ENCODE measurements around the gene ARHGAP1.

Gene ARHGAP1

DNA sequence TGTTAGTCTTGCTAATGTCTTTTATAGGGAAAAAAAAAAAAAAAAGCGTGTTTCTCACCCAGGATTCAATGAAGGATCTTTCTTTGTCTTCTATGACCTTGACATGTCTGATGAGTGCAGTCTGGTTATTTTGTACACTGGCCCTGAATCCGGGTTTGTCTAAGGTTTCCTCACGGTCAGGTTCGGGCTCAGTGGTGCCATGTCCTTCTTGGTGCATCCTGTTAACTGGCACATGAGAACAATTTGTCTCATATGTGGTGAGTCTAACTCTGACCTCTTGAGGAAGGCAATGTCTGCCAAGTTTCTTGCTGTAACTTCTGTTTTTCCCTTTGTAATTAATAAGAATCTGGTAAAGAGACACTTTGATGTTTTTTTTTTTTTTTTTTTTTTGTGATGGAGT lies 31.1 kb upstream of the ARHGAP1 start:
- no peak for DNase-seq (ENCODE audit: low read depth in 2 of 2)
- no peak overlapping the region for H3K4me3 ChIP-seq (replicated peaks in 1 of 2; ENCODE audit: low read depth in 2 of 2, low read length in 2 of 2)
- TF ChIP-seq, protein P1, sequence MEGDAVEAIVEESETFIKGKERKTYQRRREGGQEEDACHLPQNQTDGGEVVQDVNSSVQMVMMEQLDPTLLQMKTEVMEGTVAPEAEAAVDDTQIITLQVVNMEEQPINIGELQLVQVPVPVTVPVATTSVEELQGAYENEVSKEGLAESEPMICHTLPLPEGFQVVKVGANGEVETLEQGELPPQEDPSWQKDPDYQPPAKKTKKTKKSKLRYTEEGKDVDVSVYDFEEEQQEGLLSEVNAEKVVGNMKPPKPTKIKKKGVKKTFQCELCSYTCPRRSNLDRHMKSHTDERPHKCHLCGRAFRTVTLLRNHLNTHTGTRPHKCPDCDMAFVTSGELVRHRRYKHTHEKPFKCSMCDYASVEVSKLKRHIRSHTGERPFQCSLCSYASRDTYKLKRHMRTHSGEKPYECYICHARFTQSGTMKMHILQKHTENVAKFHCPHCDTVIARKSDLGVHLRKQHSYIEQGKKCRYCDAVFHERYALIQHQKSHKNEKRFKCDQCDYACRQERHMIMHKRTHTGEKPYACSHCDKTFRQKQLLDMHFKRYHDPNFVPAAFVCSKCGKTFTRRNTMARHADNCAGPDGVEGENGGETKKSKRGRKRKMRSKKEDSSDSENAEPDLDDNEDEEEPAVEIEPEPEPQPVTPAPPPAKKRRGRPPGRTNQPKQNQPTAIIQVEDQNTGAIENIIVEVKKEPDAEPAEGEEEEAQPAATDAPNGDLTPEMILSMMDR (IDR thresholded peaks at IDR 0.05; ENCODE audit: low read depth, low read length) = no peak

DNA sequence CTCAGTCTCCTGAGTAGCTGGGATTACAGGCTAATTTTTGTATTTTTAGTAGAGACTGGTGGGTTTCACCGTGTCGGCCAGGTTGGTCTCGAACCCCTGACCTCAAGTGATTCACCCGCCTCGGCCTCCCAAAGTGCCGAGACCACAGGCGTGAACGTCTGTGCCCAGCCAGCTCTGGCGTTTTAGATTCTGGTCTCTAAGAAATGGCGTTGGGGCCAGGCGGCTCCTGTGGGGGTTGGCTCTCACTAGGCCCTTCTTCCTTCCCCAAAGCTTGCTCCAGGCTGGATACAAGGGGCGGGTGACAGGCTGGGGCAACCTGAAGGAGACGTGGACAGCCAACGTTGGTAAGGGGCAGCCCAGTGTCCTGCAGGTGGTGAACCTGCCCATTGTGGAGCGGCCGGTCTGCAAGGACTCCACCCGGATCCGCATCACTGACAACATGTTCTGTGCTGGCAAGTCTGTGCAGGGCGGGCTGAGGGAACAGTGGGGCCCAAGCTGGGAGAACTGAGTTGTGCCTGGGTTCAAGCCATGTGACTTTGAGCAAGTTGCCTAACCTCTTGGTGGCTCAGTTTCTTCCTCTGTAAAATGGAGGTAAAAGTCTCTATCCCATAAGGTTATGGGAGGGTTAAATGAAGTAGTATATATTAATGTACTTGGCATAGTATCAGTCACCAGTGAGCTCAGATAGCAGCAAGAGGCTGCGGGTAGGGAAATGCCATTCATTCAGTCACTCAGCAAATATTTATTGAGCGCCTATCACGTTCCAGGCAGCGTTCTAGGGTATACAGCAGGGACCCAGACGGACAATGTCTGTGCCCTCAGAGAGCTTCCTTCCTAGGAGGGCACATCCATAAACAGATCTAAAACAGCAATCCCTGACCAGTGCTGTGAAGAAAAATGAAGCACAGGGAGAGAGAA lies 28.9 kb upstream of the ARHGAP1 start:
- peak in 1 of 2 donors; percentile 22 for DNase-seq (ENCODE audit: low read depth in 2 of 2)
- TF ChIP-seq, protein P1 (IDR thresholded peaks at IDR 0.05; ENCODE audit: low read depth, low read length) = no peak
- H3K4me3 ChIP-seq (replicated peaks in 1 of 2; ENCODE audit: low read depth in 2 of 2, low read length in 2 of 2) = no peak overlapping the region

DNA sequence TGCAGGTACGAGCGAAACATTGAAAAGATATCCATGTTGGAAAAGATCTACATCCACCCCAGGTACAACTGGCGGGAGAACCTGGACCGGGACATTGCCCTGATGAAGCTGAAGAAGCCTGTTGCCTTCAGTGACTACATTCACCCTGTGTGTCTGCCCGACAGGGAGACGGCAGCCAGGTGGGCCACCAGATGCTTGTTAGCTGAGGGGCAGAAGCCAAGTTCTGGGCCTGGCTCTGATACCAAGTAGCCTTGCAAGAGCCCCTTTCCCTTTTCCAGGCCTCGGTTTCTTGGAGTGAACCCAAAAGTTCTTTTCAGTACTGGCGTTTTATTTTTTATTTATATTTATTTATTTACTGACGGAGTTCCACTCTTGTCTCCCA lies 28.2 kb upstream of the ARHGAP1 start:
- DNase-seq (ENCODE audit: low read depth in 2 of 2) = no peak
- TF ChIP-seq, protein P1 (IDR thresholded peaks at IDR 0.05; ENCODE audit: low read depth, low read length) = no peak

DNA sequence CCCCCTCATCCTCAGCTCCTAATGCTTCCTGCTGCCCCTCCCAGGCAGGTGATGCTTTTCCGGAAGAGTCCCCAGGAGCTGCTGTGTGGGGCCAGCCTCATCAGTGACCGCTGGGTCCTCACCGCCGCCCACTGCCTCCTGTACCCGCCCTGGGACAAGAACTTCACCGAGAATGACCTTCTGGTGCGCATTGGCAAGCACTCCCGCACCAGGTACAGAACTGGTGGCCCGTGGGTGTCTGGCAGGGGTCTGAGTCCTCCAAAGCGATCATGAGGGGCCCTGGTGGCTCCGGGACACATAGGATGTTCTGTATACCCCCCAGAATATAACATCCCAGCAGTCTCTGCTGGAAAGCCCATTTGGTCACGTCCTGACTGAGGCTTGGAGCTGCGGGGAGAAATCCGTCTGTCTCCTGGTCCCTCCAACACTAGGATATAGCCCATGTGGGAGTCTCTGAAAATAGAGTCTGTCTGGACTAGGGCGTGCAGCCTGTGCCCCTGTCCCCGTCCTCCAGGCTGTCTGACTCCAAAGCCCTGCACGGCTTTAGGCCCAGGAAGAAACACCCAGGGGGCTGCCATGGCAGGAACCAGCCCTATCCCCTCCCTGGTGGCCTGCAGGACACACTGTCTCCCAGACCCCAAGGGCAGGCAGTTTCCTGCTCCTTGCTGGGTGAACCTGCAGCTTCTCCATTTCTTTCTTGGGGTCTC lies 27.7 kb upstream of the ARHGAP1 start:
- H3K4me3 ChIP-seq (replicated peaks in 1 of 2; ENCODE audit: low read depth in 2 of 2, low read length in 2 of 2) = no peak overlapping the region
- no peak for DNase-seq (ENCODE audit: low read depth in 2 of 2)
- TF ChIP-seq, protein P1 (IDR thresholded peaks at IDR 0.05; ENCODE audit: low read depth, low read length) = no peak

More for the DNA sequence above, 28.2 kb upstream of the ARHGAP1 start:
- no peak overlapping the region for H3K4me3 ChIP-seq (replicated peaks in 1 of 2; ENCODE audit: low read depth in 2 of 2, low read length in 2 of 2)

DNA sequence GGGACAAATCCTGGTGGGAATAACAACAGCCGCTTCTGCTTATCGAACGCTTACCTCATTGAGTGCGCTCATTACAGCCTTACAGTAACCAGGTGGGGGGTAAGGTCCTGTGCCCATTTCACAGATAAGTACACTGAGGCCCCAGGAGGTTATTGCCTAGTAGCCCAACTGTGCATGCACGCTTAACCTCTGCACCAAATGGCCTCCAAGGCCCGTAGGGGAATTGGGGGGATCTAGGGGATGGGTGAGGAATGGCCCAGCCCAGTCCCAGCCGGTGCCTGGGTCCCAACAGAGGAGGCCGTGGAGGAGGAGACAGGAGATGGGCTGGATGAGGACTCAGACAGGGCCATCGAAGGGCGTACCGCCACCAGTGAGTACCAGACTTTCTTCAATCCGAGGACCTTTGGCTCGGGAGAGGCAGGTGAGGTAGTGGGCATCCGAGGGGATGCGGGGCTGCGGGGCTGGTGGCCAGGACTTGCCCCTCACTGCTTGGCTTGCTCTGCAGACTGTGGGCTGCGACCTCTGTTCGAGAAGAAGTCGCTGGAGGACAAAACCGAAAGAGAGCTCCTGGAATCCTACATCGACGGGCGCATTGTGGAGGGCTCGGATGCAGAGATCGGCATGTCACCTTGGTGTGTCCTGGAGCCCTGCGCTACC lies 25.9 kb upstream of the ARHGAP1 start:
- TF ChIP-seq, protein P1 (IDR thresholded peaks at IDR 0.05; ENCODE audit: low read depth, low read length) = no peak
- DNase-seq (ENCODE audit: low read depth in 2 of 2) = no peak
- H3K4me3 ChIP-seq (replicated peaks in 1 of 2; ENCODE audit: low read depth in 2 of 2, low read length in 2 of 2) = no peak overlapping the region

DNA sequence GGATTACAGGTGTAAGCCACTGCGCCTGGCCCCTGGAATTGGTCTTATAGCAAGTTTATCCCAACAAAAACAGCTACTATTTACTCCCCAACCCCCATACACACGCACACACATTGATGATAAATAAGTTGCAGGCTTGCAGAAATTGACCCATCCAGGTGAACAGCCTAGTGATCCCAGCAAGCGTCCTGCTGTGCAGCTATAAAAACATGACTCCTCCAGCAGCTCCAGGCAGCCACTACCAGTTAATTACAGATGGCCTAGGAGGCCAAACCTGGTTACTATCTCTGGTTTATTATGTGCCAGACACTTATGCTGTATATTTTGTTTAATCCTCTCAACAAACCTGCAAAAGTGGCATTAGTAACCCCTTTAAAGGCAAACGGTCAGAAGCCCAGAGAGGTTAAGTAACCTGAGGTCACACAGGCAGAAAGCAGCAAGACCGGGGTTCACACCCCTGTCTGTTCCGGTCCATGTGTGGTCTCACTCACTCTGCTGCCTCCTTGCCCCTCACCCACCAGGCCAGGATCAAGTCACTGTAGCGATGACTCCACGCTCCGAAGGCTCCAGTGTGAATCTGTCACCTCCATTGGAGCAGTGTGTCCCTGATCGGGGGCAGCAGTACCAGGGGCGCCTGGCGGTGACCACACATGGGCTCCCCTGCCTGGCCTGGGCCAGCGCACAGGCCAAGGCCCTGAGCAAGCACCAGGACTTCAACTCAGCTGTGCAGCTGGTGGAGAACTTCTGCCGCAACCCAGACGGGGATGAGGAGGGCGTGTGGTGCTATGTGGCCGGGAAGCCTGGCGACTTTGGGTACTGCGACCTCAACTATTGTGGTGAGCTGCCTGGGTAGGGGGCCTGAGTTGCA lies 25.2 kb upstream of the ARHGAP1 start:
- H3K4me3 ChIP-seq (replicated peaks in 1 of 2; ENCODE audit: low read depth in 2 of 2, low read length in 2 of 2) = no peak overlapping the region
- TF ChIP-seq, protein P1 (IDR thresholded peaks at IDR 0.05; ENCODE audit: low read depth, low read length) = no peak
- no peak for DNase-seq (ENCODE audit: low read depth in 2 of 2)
